Endothelial cell (in vitro differentiated cells): Measurements from ENCODE around the gene TBC1D19. TPM values are rescaled to one million over a fixed set of nuclear protein-coding genes. Genes with fewer than 3 reads are reported as not detected.

ENCODE experiments used
- DNase-seq: peaks from one replicate; pipeline ENCODE4 v3.0.0; 2021; ENCODE audit warnings: low spot score
- H3K27ac Mint-ChIP-seq: one replicate; pipeline ENCODE4 v1.8.0; 2021; ENCODE audit warnings: mixed read lengths, inconsistent platforms; ENCODE audit not compliant: unreplicated experiment
- H3K27me3 Mint-ChIP-seq: one replicate; pipeline ENCODE4 v1.8.0; 2021; ENCODE audit warnings: mild to moderate bottlenecking, moderate library complexity, mixed read lengths, inconsistent platforms; ENCODE audit not compliant: unreplicated experiment
- H3K36me3 Mint-ChIP-seq: one replicate; pipeline ENCODE4 v1.8.0; 2021; ENCODE audit warnings: mild to moderate bottlenecking, low read depth, mixed read lengths, inconsistent platforms; ENCODE audit not compliant: unreplicated experiment
- H3K4me1 Mint-ChIP-seq: one replicate; pipeline ENCODE4 v1.8.0; 2021; ENCODE audit warnings: mild to moderate bottlenecking, mixed read lengths, inconsistent platforms; ENCODE audit not compliant: unreplicated experiment
- H3K4me3 Mint-ChIP-seq: one replicate; pipeline ENCODE4 v1.8.0; 2021; ENCODE audit warnings: mild to moderate bottlenecking, mixed read lengths, inconsistent platforms; ENCODE audit not compliant: unreplicated experiment
- H3K9me3 Mint-ChIP-seq: one replicate; pipeline ENCODE4 v1.8.0; 2021; ENCODE audit warnings: mixed read lengths, inconsistent platforms; ENCODE audit not compliant: unreplicated experiment
- CTCF ChIP-seq: fragments of 200-600 bp; sonication (generic); IDR thresholded peaks from one replicate; pipeline ENCODE4 v1.5.0; 2021; ENCODE audit warnings: antibody characterized with exemption; ENCODE audit not compliant: unreplicated experiment
- total RNA-seq: library from RNA; stranded (reverse); fragmentation: NEBNext Ultra II Directional; extraction: Animal tissue kit (Norgen Biotek cat#: 25700); gene quantifications from one replicate; pipeline ENCODE4 v1.2.1, GENCODE V29; 2021; ENCODE audit not compliant: unreplicated experiment

Gene TBC1D19
- total RNA-seq, 1 donor from 2014 or later, result 5.2 TPM

- H3K27ac Mint-ChIP-seq, result no peak overlapping the region
- no peak for DNase-seq
- H3K27me3 Mint-ChIP-seq, result no peaks in the 10 kb centered on the region
Measured at GRCh38 chr4:26741491-26741871, 157.6 kb downstream of the TBC1D19 start.

GRCh38 chr4:26746802-26747213, 162.9 kb downstream of the TBC1D19 start:
- DNase-seq, result no peak
- Mint-ChIP-seq H3K27me3 (no peaks in the 10 kb centered on the region), H3K9me3 (no peaks in the 10 kb centered on the region), H3K4me3 (no peak overlapping the region), H3K36me3 (no peaks in the 10 kb centered on the region), H3K4me1 (peaks cover 8% of the 10 kb centered on the region), H3K27ac (no peak overlapping the region)
- TF ChIP-seq CTCF, result no peak

More at GRCh38 chr4:26741491-26741871, 157.6 kb downstream of the TBC1D19 start:
- Mint-ChIP-seq H3K4me1 (peaks cover 4% of the 10 kb centered on the region), H3K9me3 (no peaks in the 10 kb centered on the region), H3K4me3 (no peak overlapping the region), H3K36me3 (no peaks in the 10 kb centered on the region)
- no peak for TF ChIP-seq CTCF

- no peaks in the 10 kb centered on the region for H3K36me3 Mint-ChIP-seq
- no peaks in the 10 kb centered on the region for H3K9me3 Mint-ChIP-seq
- no peaks in the 10 kb centered on the region for H3K27me3 Mint-ChIP-seq
- H3K4me3 Mint-ChIP-seq, result no peak overlapping the region
- no peak for DNase-seq
- TF ChIP-seq CTCF, result no peak
- peaks cover 9% of the 10 kb centered on the region for H3K4me1 Mint-ChIP-seq
- peak overlapping the region; percentile 65 for H3K27ac Mint-ChIP-seq
Measured at GRCh38 chr4:26748811-26749210, 164.9 kb downstream of the TBC1D19 start.

GRCh38 chr4:26749867-26750266, 166.0 kb downstream of the TBC1D19 start:
- H3K4me1 Mint-ChIP-seq, result peaks cover 9% of the 10 kb centered on the region
- H3K36me3 Mint-ChIP-seq, result no peaks in the 10 kb centered on the region
- no peaks in the 10 kb centered on the region for H3K9me3 Mint-ChIP-seq
- H3K27me3 Mint-ChIP-seq, result no peaks in the 10 kb centered on the region
- DNase-seq, result no peak
- no peak for TF ChIP-seq CTCF
- no peak overlapping the region for H3K27ac Mint-ChIP-seq
- H3K4me3 Mint-ChIP-seq, result no peak overlapping the region

GRCh38 chr4:26751004-26751403, 167.1 kb downstream of the TBC1D19 start:
- Mint-ChIP-seq H3K9me3 (no peaks in the 10 kb centered on the region), H3K36me3 (no peaks in the 10 kb centered on the region), H3K4me1 (peaks cover 9% of the 10 kb centered on the region), H3K4me3 (no peak overlapping the region), H3K27ac (no peak overlapping the region), H3K27me3 (no peaks in the 10 kb centered on the region)
- no peak for DNase-seq
- TF ChIP-seq CTCF, result no peak
